ENCODE measurements around the gene MATN1.

The MATN1 gene

GRCh38 chr1:30714025-30714424 is 9.4 kb downstream of the MATN1 start:
- no peak overlapping the region for H3K4me3 ChIP-seq (ENCODE audit: low read depth, low read length)
- TF ChIP-seq CTCF (IDR thresholded peaks at IDR 0.05; ENCODE audit: borderline replicate concordance, insufficient read depth, low read depth, low read length) = no peak

- no peak overlapping the region for H3K4me3 ChIP-seq (ENCODE audit: low read depth, low read length)
- TF ChIP-seq CTCF (IDR thresholded peaks at IDR 0.05; ENCODE audit: borderline replicate concordance, insufficient read depth, low read depth, low read length) = no peak
Measured at GRCh38 chr1:30713311-30713710, 10.1 kb downstream of the MATN1 start.

- no peak overlapping the region for H3K4me3 ChIP-seq (ENCODE audit: low read depth, low read length)
- no peak for TF ChIP-seq CTCF (IDR thresholded peaks at IDR 0.05; ENCODE audit: borderline replicate concordance, insufficient read depth, low read depth, low read length)
Measured at GRCh38 chr1:30712583-30712982, 10.8 kb downstream of the MATN1 start.

DNA sequence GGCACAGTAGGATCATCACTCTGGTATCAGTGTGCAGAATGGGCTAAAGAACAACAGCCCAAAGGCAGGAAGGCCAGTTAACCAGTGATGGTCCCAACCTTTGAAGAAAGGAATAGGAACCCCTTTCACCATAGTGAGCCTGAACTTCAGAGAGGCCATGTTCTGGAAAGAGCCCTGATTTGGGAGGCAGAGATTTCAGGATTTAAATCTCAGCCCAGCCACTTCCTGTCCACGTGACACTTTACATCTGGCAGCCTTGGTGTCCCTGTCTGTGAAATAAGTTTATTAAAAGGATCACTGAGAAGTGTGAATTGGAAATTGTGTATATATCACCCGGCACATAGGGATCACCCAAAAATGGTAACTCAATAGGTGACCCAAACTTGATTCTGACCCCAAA is 13.0 kb downstream of the MATN1 start:
- no peak for TF ChIP-seq CTCF (IDR thresholded peaks at IDR 0.05; ENCODE audit: borderline replicate concordance, insufficient read depth, low read depth, low read length)
- H3K4me3 ChIP-seq (ENCODE audit: low read depth, low read length) = no peak overlapping the region

- H3K4me3 ChIP-seq (ENCODE audit: low read depth, low read length) = no peak overlapping the region
- no peak for TF ChIP-seq CTCF (IDR thresholded peaks at IDR 0.05; ENCODE audit: borderline replicate concordance, insufficient read depth, low read depth, low read length)
Measured at GRCh38 chr1:30708361-30708728, 15.0 kb downstream of the MATN1 start.

DNA sequence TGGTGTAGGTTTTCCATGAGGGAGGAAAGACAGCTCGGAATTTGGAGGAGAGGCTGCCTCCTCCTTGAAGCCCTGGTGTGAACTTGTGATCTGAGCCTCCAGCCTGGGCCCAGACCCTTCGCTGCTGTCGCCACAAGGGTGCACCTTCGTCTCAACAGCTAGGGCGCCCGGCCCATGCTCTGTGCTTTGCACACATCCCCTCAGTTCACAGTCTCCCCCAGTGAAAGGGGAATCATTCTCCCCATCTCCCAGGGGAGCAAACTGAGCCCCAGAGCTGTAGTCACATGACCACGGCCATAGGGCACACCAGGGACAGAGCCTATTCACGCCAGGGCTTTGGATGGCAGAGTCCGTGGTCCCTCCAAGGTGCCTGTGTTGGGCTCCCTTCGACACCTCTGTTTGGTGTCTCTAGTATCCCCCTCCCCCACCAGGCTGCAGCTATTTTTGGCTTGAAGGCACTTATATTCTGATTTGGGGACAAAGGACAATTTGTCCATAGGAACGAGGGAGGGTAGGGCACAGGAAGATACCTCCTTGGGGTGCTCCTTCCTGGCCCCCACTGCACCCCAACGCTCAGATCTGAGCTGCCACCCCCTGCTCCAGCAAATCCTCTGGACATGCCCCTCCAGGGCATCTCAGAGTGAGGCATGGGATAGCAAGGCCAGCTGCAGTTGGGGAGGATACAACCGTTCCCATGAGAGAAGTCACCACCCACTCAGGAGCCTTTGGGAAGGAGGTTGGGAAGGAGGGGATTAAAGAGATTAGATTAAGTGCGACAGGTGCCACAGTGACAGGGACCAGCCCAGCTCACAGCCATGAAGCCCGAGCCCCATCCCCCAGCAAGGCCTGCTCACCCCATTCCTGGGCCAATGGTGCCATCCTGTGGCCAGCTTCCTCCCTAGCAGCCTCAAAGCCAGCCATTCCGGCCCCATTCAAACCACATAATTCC is 15.7 kb downstream of the MATN1 start:
- H3K4me3 ChIP-seq (ENCODE audit: low read depth, low read length) = no peak overlapping the region
- TF ChIP-seq CTCF (IDR thresholded peaks at IDR 0.05; ENCODE audit: borderline replicate concordance, insufficient read depth, low read depth, low read length) = peak; percentile 74

GRCh38 chr1:30706528-30706927 is 16.9 kb downstream of the MATN1 start:
- no peak overlapping the region for H3K4me3 ChIP-seq (ENCODE audit: low read depth, low read length)
- TF ChIP-seq CTCF (IDR thresholded peaks at IDR 0.05; ENCODE audit: borderline replicate concordance, insufficient read depth, low read depth, low read length) = no peak

Data from GM12875 (cell line).